VCaP (cell line): Measurements from ENCODE around the gene SMURF1.
A peak's percentile ranks its signal among the peaks of the same experiment; 100 is the strongest.

Source experiments
- H3K27ac ChIP-seq: fragments of 450-650 bp; 2 replicates; pipeline ENCODE4 v1.5.1; 2017
- CTCF ChIP-seq: fragments of 450-650 bp; conservative IDR thresholded peaks from 2 replicates; pipeline ENCODE4 v1.5.1; 2017; ENCODE audit warnings: mild to moderate bottlenecking, moderate library complexity

Gene SMURF1

GRCh38 chr7:99125505-99125865, 18.4 kb downstream of the SMURF1 start:
- peak overlapping the region; percentile 12; the same call in 1 of the 2 replicates for H3K27ac ChIP-seq
- TF ChIP-seq CTCF = no peak

- H3K27ac ChIP-seq = peak overlapping the region; percentile 12; the same call in 1 of the 2 replicates
Measured at GRCh38 chr7:99124751-99125504, 19.0 kb downstream of the SMURF1 start.

GRCh38 chr7:99124236-99124635, 19.7 kb downstream of the SMURF1 start:
- no peak overlapping the region; the same call in 1 of the 2 replicates for H3K27ac ChIP-seq
- TF ChIP-seq CTCF = no peak

More at GRCh38 chr7:99124751-99125504, 19.0 kb downstream of the SMURF1 start:
- no peak for TF ChIP-seq CTCF

GRCh38 chr7:99123571-99124033, 20.3 kb downstream of the SMURF1 start:
- TF ChIP-seq CTCF = no peak
- peak overlapping the region; percentile 29; the same call in 1 of the 2 replicates for H3K27ac ChIP-seq

- H3K27ac ChIP-seq = no peak overlapping the region
Measured at GRCh38 chr7:99122762-99123161, 21.1 kb downstream of the SMURF1 start.

GRCh38 chr7:99121496-99122021, 22.3 kb downstream of the SMURF1 start:
- TF ChIP-seq CTCF = no peak
- H3K27ac ChIP-seq = no peak overlapping the region

More at GRCh38 chr7:99122762-99123161, 21.1 kb downstream of the SMURF1 start:
- no peak for TF ChIP-seq CTCF

- H3K27ac ChIP-seq = no peak overlapping the region
Measured at GRCh38 chr7:99120916-99121315, 23.0 kb downstream of the SMURF1 start.

More at GRCh38 chr7:99120916-99121315, 23.0 kb downstream of the SMURF1 start:
- no peak for TF ChIP-seq CTCF
